HEK293T (cell line): ENCODE measurements around the gene LMLN.

Experiments
- CTBP1 ChIP-seq: fragments of 450-650 bp; IDR thresholded peaks from 2 replicates; pipeline ENCODE4 v1.6.1; 2016; ENCODE audit warnings: borderline replicate concordance
- FOXM1 ChIP-seq: fragments of 450-650 bp; IDR thresholded peaks from 2 replicates; pipeline ENCODE4 v1.6.1; 2017; ENCODE audit warnings: mild to moderate bottlenecking, borderline replicate concordance

DNA sequence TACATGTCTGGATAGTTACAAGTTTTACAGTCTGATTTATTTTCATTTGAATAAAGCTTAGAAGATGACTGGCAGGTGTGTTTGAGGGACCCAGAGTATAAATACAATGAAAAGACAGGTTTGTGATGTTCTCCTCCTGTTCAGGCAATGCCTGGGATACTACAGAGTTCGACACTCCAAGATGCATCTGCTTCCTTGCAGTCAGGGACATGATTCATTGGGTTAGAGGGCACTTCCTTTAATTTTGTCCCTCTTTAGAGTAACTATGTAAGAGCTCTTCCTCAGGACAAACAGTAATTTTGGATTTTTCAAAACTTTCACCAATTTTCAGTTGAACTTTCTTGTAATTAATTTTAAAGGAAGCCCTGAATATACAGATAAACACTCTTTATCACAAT is 102.0 kb downstream of the LMLN start:
- TF ChIP-seq FOXM1 = no peak
- TF ChIP-seq CTBP1 = no peak
